Measurements from ENCODE around the gene APBA2.

The APBA2 gene

GRCh38 chr15:29130951-29131839 lies 245.4 kb downstream of the APBA2 start:
- Histone ChIP-seq H3K9ac (ENCODE audit: low read depth, low read length) (no peak overlapping the region), H3K4me3 (ENCODE audit: low read depth in 1 of 2, low read length in 2 of 2) (no peak overlapping the region), H4K20me1 (ENCODE audit: insufficient read depth, low read length) (no peaks in the 10 kb centered on the region), H2AFZ (ENCODE audit: low read depth, low read length) (no peak overlapping the region), H3K9me3 (ENCODE audit: insufficient read depth, low read length, severe bottlenecking) (no peaks in the 10 kb centered on the region), H3K27ac (ENCODE audit: low read length) (no peak overlapping the region), H3K79me2 (ENCODE audit: insufficient read depth, low read length) (no peaks in the 10 kb centered on the region), H3K27me3 (ENCODE audit: insufficient read depth, low read length, poor library complexity) (no peaks in the 10 kb centered on the region), H3K4me1 (ENCODE audit: insufficient read depth, low read length) (no peaks in the 10 kb centered on the region), H3K4me2 (ENCODE audit: insufficient read depth, low read length) (no peak overlapping the region), H3K36me3 (ENCODE audit: insufficient read depth, low read length) (no peaks in the 10 kb centered on the region)
- DNase-seq (no peak), ATAC-seq (ENCODE audit: insufficient read depth, low read depth) (no peak)
- TF ChIP-seq EZH2 (IDR thresholded peaks at IDR 0.05; ENCODE audit: borderline replicate concordance, low read depth, low read length, severe bottlenecking): no peak
- TF ChIP-seq, protein P1, sequence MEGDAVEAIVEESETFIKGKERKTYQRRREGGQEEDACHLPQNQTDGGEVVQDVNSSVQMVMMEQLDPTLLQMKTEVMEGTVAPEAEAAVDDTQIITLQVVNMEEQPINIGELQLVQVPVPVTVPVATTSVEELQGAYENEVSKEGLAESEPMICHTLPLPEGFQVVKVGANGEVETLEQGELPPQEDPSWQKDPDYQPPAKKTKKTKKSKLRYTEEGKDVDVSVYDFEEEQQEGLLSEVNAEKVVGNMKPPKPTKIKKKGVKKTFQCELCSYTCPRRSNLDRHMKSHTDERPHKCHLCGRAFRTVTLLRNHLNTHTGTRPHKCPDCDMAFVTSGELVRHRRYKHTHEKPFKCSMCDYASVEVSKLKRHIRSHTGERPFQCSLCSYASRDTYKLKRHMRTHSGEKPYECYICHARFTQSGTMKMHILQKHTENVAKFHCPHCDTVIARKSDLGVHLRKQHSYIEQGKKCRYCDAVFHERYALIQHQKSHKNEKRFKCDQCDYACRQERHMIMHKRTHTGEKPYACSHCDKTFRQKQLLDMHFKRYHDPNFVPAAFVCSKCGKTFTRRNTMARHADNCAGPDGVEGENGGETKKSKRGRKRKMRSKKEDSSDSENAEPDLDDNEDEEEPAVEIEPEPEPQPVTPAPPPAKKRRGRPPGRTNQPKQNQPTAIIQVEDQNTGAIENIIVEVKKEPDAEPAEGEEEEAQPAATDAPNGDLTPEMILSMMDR (IDR thresholded peaks at IDR 0.05; ENCODE audit: borderline replicate concordance, extremely low read depth, low read length, poor library complexity, severe bottlenecking): no peak

GRCh38 chr15:29131840-29132420 lies 246.2 kb downstream of the APBA2 start:
- Histone ChIP-seq H4K20me1 (ENCODE audit: insufficient read depth, low read length) (no peaks in the 10 kb centered on the region), H3K9ac (ENCODE audit: low read depth, low read length) (no peak overlapping the region), H3K4me2 (ENCODE audit: insufficient read depth, low read length) (no peak overlapping the region), H3K9me3 (ENCODE audit: insufficient read depth, low read length, severe bottlenecking) (no peaks in the 10 kb centered on the region), H3K27ac (ENCODE audit: low read length) (no peak overlapping the region), H3K36me3 (ENCODE audit: insufficient read depth, low read length) (no peaks in the 10 kb centered on the region), H2AFZ (ENCODE audit: low read depth, low read length) (no peak overlapping the region), H3K4me1 (ENCODE audit: insufficient read depth, low read length) (no peaks in the 10 kb centered on the region), H3K27me3 (ENCODE audit: insufficient read depth, low read length, poor library complexity) (no peaks in the 10 kb centered on the region), H3K79me2 (ENCODE audit: insufficient read depth, low read length) (no peaks in the 10 kb centered on the region), H3K4me3 (ENCODE audit: low read depth in 1 of 2, low read length in 2 of 2) (no peak overlapping the region)
- ATAC-seq (ENCODE audit: insufficient read depth, low read depth): no peak
- no peak for DNase-seq
- TF ChIP-seq EZH2 (IDR thresholded peaks at IDR 0.05; ENCODE audit: borderline replicate concordance, low read depth, low read length, severe bottlenecking): no peak
- TF ChIP-seq, protein P1 (IDR thresholded peaks at IDR 0.05; ENCODE audit: borderline replicate concordance, extremely low read depth, low read length, poor library complexity, severe bottlenecking): no peak

- Histone ChIP-seq H3K36me3 (ENCODE audit: insufficient read depth, low read length) (no peaks in the 10 kb centered on the region), H2AFZ (ENCODE audit: low read depth, low read length) (no peak overlapping the region), H3K4me3 (ENCODE audit: low read depth in 1 of 2, low read length in 2 of 2) (no peak overlapping the region), H3K79me2 (ENCODE audit: insufficient read depth, low read length) (no peaks in the 10 kb centered on the region), H3K9ac (ENCODE audit: low read depth, low read length) (no peak overlapping the region), H3K9me3 (ENCODE audit: insufficient read depth, low read length, severe bottlenecking) (no peaks in the 10 kb centered on the region), H3K27me3 (ENCODE audit: insufficient read depth, low read length, poor library complexity) (no peaks in the 10 kb centered on the region), H3K4me1 (ENCODE audit: insufficient read depth, low read length) (no peaks in the 10 kb centered on the region), H3K27ac (ENCODE audit: low read length) (no peak overlapping the region), H4K20me1 (ENCODE audit: insufficient read depth, low read length) (no peaks in the 10 kb centered on the region), H3K4me2 (ENCODE audit: insufficient read depth, low read length) (no peak overlapping the region)
- ATAC-seq (ENCODE audit: insufficient read depth, low read depth) (no peak), DNase-seq (no peak)
- TF ChIP-seq, protein P1 (IDR thresholded peaks at IDR 0.05; ENCODE audit: borderline replicate concordance, extremely low read depth, low read length, poor library complexity, severe bottlenecking): no peak
- TF ChIP-seq EZH2 (IDR thresholded peaks at IDR 0.05; ENCODE audit: borderline replicate concordance, low read depth, low read length, severe bottlenecking): no peak
Measured at GRCh38 chr15:29132735-29133181, 247.0 kb downstream of the APBA2 start.

Measured in DND-41 (cell line).